NCI-H2081 (cell line): Measurements from ENCODE around the gene CCDC110.

Experiments used
- DNase-seq, 2 experiments: peaks; one replicate each; lab custom pipeline; 2025; lab: John Stamatoyannopoulos, UW

CCDC110 gene

GRCh38 chr4:185472103-185472542 is 590 bp upstream of the CCDC110 start:
- DNase-seq = no peak

- DNase-seq = peak; percentile 33 to 61
Observed at GRCh38 chr4:185470501-185471195, 885 bp downstream of the CCDC110 start.

GRCh38 chr4:185469580-185470154 is 1.9 kb downstream of the CCDC110 start:
- DNase-seq = no peak

- DNase-seq = no peak
Observed at GRCh38 chr4:185468999-185469398, 2.5 kb downstream of the CCDC110 start.

GRCh38 chr4:185467991-185468390 is 3.5 kb downstream of the CCDC110 start:
- no peak for DNase-seq

GRCh38 chr4:185467101-185467500 is 4.4 kb downstream of the CCDC110 start:
- DNase-seq = no peak

- DNase-seq = no peak
Observed at GRCh38 chr4:185465707-185466106, 5.8 kb downstream of the CCDC110 start.

GRCh38 chr4:185464887-185465286 is 6.6 kb downstream of the CCDC110 start:
- peak; percentile 1 to 67 for DNase-seq

- DNase-seq = no peak
Observed at GRCh38 chr4:185464183-185464582, 7.3 kb downstream of the CCDC110 start.

- DNase-seq = no peak
Observed at GRCh38 chr4:185463541-185463940, 8.0 kb downstream of the CCDC110 start.

- no peak for DNase-seq
Observed at GRCh38 chr4:185461565-185461964, 10.0 kb downstream of the CCDC110 start.

GRCh38 chr4:185457136-185457535 is 14.4 kb downstream of the CCDC110 start:
- DNase-seq = peak in 1 of 2 experiments; percentile 12

GRCh38 chr4:185456131-185456530 is 15.4 kb downstream of the CCDC110 start:
- DNase-seq = no peak

GRCh38 chr4:185445209-185445608 is 26.3 kb downstream of the CCDC110 start:
- DNase-seq = no peak

- no peak for DNase-seq
Observed at GRCh38 chr4:185441479-185441878, 30.1 kb downstream of the CCDC110 start.

GRCh38 chr4:185437809-185438208 is 33.7 kb downstream of the CCDC110 start:
- DNase-seq = no peak

GRCh38 chr4:185435466-185435865 is 36.1 kb downstream of the CCDC110 start:
- no peak for DNase-seq

- no peak for DNase-seq
Observed at GRCh38 chr4:185429660-185430059, 41.9 kb downstream of the CCDC110 start.

GRCh38 chr4:185426960-185427688 is 44.4 kb downstream of the CCDC110 start:
- no peak for DNase-seq

GRCh38 chr4:185425647-185426352 is 45.7 kb downstream of the CCDC110 start, which contains the start of gene UFSP2:
TSS of gene UFSP2 (minus strand) at chr4:185425964. CDS start at chr4:185425868, 96 bp downstream.
- DNase-seq = peak; percentile 67 to 79

GRCh38 chr4:185424905-185425646 is 46.5 kb downstream of the CCDC110 start:
- DNase-seq = no peak
